GM12801 (cell line): ENCODE measurements around the gene CAGE1.

Source experiments
- CTCF ChIP-seq: IDR thresholded peaks from one replicate; pipeline ENCODE4 v1.5.1; 2011; ENCODE audit warnings: control low read depth; ENCODE audit not compliant: insufficient read length; ENCODE audit errors: extremely low read depth

CAGE1 gene

GRCh38 chr6:7381092-7381491, 8.4 kb downstream of the CAGE1 start:
- no peak for TF ChIP-seq CTCF

- TF ChIP-seq CTCF: no peak
These were observed 10.8 kb downstream of the CAGE1 start for GRCh38 chr6:7378740-7379139.

DNA sequence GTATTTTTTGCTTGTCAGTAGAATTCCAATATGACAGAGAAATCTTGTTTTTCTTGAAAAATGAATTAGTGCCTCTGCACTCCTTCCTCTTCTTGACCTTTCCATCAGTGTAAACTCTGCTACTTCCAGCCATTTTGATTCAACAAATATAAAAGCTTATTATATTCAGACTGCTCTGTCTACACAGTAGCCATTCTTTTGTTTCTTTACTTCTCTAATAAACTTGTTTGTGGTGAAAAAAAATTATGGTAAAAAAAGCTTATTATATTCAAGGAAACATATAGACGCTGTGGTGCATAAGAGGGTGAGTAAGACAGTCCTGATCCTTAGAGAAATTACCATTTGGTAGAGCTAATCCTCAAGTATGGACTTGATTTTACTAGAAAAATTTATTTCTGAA, 11.6 kb downstream of the CAGE1 start:
- TF ChIP-seq CTCF: no peak

DNA sequence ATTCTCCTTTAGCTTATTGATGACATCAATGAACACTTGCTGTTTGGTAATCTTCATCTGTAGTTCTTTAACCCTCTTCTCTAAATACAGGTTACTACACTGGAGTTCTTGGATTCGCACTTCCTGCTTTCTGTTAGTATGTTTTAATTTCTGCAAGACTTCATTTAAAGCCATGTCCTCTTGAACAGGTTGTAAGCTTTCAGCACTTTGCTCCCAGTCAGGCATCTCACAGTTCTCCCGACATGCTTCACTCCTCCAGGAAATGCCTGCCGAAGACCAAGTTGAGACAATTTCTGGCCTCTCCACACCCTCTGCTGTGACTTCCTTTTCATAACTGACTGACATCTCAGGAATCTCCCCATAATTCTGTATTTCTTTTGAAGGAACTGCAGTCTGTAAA, 15.8 kb downstream of the CAGE1 start:
- TF ChIP-seq CTCF: no peak

DNA sequence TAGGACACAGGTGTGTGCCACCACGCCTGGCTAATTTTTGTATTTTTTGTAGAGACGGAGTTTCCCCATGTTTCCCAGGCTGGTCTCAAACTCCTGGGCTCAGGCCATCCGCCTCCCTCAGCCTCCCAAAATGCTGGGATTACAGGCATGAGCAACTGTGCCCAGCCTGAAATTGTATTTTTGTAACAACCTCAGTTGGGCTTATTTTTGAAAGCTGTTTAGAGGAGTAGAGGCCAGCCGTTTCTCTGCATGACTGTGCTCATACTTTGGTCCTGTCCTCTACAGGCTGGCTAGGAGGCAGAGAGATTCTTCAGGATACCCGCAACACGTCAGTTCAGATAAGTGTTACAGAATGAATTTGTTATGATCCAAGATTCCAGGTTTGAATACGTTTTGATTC, 22.1 kb downstream of the CAGE1 start:
- no peak for TF ChIP-seq CTCF

DNA sequence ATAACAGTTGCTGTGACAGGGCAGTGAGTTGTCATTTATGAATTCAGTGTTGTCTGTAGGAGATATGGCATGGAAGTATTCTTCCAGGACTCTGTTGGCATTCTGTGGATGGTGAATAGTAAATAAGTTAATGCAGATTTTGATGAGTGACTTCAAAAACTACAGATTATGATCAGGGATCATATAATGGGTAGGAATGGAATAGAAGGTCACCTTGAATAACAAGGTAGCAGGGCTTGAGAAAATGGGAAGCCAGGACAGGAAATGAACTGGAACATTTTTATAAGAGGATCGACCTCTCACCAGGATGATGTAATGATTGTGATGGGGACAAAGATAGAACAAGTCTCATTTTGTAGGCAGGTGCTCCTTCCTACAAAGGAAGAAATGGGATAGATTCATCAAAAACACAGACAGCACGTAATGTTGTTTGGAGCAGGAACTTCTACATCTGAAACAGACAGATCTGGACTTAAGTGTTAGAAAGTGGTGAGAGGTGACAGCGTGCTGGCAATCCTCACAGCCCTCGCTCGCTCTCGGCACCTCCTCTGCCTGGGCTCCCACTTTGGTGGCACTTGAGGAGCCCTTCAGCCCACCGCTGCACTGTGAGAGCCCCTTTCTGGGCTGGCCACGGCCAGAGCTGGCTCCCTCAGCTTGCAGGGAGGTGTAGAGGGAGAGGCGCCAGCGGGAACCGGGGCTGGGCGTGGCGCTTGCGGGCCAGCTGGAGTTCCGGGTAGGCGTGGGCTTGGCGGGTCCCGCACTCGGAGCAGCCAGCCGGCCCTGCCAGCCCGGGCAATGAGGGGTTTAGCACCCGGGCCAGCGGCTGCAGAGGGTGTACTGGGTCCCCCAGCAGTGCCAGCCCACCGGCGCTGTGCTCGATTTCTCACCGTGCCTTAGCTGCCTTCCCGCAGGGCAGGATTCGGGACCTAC, 45.7 kb downstream of the CAGE1 start:
- no peak for TF ChIP-seq CTCF

DNA sequence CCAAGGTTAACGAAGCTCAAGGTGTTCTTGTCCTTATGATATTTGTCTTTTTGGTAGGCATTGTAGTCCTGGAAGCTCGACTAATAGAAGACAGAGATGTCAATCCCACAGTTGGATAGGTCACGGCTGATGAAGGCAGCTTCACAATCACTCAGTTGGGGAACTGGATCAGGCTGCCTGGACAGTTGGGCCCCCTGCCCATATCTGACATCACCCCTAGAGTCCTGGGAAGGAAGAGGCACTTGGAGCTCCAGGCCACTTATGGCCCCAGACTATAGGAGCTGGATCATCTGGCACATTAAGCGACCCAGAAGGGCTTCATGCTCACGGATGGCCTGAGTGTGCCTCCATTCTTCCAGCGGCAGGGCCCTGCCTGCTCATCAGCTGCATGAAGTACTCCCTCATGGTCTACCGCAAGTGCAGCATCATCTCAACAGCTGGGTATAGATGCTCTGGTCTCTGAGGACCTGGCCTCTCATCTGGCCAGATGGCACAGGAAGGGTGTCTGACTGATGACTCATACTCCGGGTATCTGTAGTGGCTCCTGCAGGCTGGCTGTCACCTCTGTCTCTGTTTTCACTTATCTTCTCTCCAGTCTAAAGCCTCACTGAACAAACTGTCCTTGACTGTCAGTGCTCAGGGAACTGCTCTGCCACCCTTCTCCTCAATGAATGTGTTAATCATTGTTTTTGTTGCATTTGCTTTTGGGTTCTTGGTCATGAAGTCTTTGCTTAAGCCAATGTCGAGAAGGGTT, 47.4 kb downstream of the CAGE1 start:
- TF ChIP-seq CTCF: no peak
